ENCODE measurements around the gene MROH2A. TPM values are rescaled to one million over a fixed set of nuclear protein-coding genes. Genes with fewer than 3 reads are reported as not detected.

MROH2A gene
- total and polyA plus RNA-seq, 12 donors = not detected

- Histone ChIP-seq H3K9me3 (peaks cover 0 to 9% (median 0%) of the 10 kb centered on the region in 11 donors), H3K36me3 (no peaks in the 10 kb centered on the region), H3K4me3 (no peak overlapping the region), H3K27me3 (peaks cover 0 to 26% (median 0%) of the 10 kb centered on the region in 7 donors), H3K4me1 (no peaks in the 10 kb centered on the region), H3K27ac (no peak overlapping the region)
- intact Hi-C loops (cut with DNase I) = no loop called here
- ATAC-seq = no peak
- WGBS, 2 donors = 78 to 83% methylated on average over 18 of the region's 18 CpGs
- DNase-seq = no peak
- TF ChIP-seq CTCF (IDR thresholded peaks at IDR 0.05) = no peak
Observed at GRCh38 chr2:233819884-233820773, 42.0 kb downstream of the MROH2A start.

- Histone ChIP-seq H3K4me1 (no peaks in the 10 kb centered on the region), H3K27ac (no peak overlapping the region), H3K36me3 (no peaks in the 10 kb centered on the region), H3K9me3 (peaks cover 0 to 9% (median 0%) of the 10 kb centered on the region in 11 donors), H3K4me3 (no peak overlapping the region), H3K27me3 (peaks cover 0 to 25% (median 0%) of the 10 kb centered on the region in 7 donors)
- 75% methylated on average over 6 of the region's 6 CpGs for WGBS, 2 donors
- intact Hi-C loops (cut with DNase I) = no loop called here
- DNase-seq = no peak
- no peak for TF ChIP-seq CTCF (IDR thresholded peaks at IDR 0.05)
- no peak for ATAC-seq
Observed at GRCh38 chr2:233820774-233821105, 42.6 kb downstream of the MROH2A start.

- intact Hi-C loops (cut with DNase I) = no loop called here
Observed at GRCh38 chr2:233821196-233821595, 43.1 kb downstream of the MROH2A start.

GRCh38 chr2:233821709-233822100 is 43.6 kb downstream of the MROH2A start:
- intact Hi-C loops (cut with DNase I) = no loop called here
- no peak for ATAC-seq
- H3K36me3 ChIP-seq = no peaks in the 10 kb centered on the region
- H3K27me3 ChIP-seq = peaks cover 0 to 23% (median 0%) of the 10 kb centered on the region in 7 donors
- 91 to 94% methylated on average over 8 of the region's 8 CpGs for WGBS, 2 donors
- DNase-seq = no peak
- H3K4me3 ChIP-seq = no peak overlapping the region
- H3K4me1 ChIP-seq = no peaks in the 10 kb centered on the region
- peaks cover 0 to 8% (median 0%) of the 10 kb centered on the region in 11 donors for H3K9me3 ChIP-seq
- H3K27ac ChIP-seq = no peak overlapping the region
- TF ChIP-seq CTCF (IDR thresholded peaks at IDR 0.05) = no peak

More at GRCh38 chr2:233821196-233821595, 43.1 kb downstream of the MROH2A start:
- Histone ChIP-seq H3K4me1 (no peaks in the 10 kb centered on the region), H3K27ac (no peak overlapping the region), H3K27me3 (peaks cover 0 to 25% (median 0%) of the 10 kb centered on the region in 7 donors), H3K4me3 (no peak overlapping the region), H3K36me3 (no peaks in the 10 kb centered on the region), H3K9me3 (peaks cover 0 to 7% (median 0%) of the 10 kb centered on the region in 11 donors)
- WGBS, 2 donors = 86 to 90% methylated on average over 3 of the region's 3 CpGs
- DNase-seq = no peak
- ATAC-seq = no peak
- no peak for TF ChIP-seq CTCF (IDR thresholded peaks at IDR 0.05)
